ENCODE results near the gene MALRD1. TPM values are rescaled to one million over a fixed set of nuclear protein-coding genes. Genes with fewer than 3 reads are reported as not detected.
A peak's percentile ranks its signal among the peaks of the same experiment; 100 is the strongest.

The MALRD1 gene
- total and polyA plus RNA-seq, 2 of the 8 experiments (the other 6 are each of a cell fraction or from before 2014, with no cell fraction given) = 0.32 to 0.35 TPM

- no peak overlapping the region for H2BK12ac ChIP-seq (ENCODE audit: low read depth, low read length)
- no peaks in the 10 kb centered on the region for H3K27me3 ChIP-seq (replicated peaks in 1 of 4; ENCODE audit: control insufficient read depth in 3 of 4, extremely low read depth in 1 of 4, insufficient read depth in 3 of 4, low read length in 3 of 4)
- CTCF ChIA-PET (ENCODE audit: partially characterized antibody) = interaction anchor here (0.6 to 1.8 kb wide), 2 partner anchors 37 to 1249 kb away, joined by 3 to 4 read pairs; no protein-coding TSS in a partner anchor
- no peak overlapping the region for H2BK20ac ChIP-seq (ENCODE audit: low read length)
- H4K8ac ChIP-seq (ENCODE audit: extremely low read depth, insufficient read depth, low read length) = no peak overlapping the region
- H3K23ac ChIP-seq (ENCODE audit: insufficient read length) = no peak overlapping the region
- H3K4me1 ChIP-seq (replicated peaks in 1 of 4; ENCODE audit: control insufficient read depth in 3 of 4, insufficient read depth in 4 of 4, low read length in 3 of 4) = no peaks in the 10 kb centered on the region
- H2AFZ ChIP-seq (ENCODE audit: low read length) = peak overlapping the region; percentile 88
- no peak overlapping the region for H2AK5ac ChIP-seq (ENCODE audit: low read depth, low read length)
- no peak overlapping the region for H3K56ac ChIP-seq (replicated peaks; ENCODE audit: insufficient read length, low read depth, low read length)
- H3K14ac ChIP-seq (ENCODE audit: insufficient read length) = no peak overlapping the region
- H3K18ac ChIP-seq (ENCODE audit: extremely low read depth, low read length) = no peak overlapping the region
- no peaks in the 10 kb centered on the region for H3K9me3 ChIP-seq (ENCODE audit: insufficient read depth in 2 of 2, low read depth in 1 of 2, low read length in 1 of 2)
- H3K79me2 ChIP-seq (ENCODE audit: control insufficient read depth in 1 of 2, insufficient read depth in 2 of 2, low read length in 2 of 2) = no peaks in the 10 kb centered on the region
- POLR2A ChIA-PET (ENCODE audit: partially characterized antibody) = no interaction called here
- no peak overlapping the region for H3K9ac ChIP-seq (replicated peaks in 1 of 4; ENCODE audit: extremely low read depth in 1 of 4, low read depth in 3 of 4, low read length in 3 of 4)
- H3K27ac ChIP-seq (ENCODE audit: low read depth, low read length) = no peak overlapping the region
- H2BK120ac ChIP-seq (replicated peaks; ENCODE audit: low read depth, low read length) = no peak overlapping the region
- no peaks in the 10 kb centered on the region for H4K20me1 ChIP-seq (replicated peaks in 1 of 2; ENCODE audit: control insufficient read depth in 1 of 2, insufficient read depth in 2 of 2, low read length in 2 of 2)
- H2BK5ac ChIP-seq (ENCODE audit: low read depth, low read length) = no peak overlapping the region
- H3K4me3 ChIP-seq (ENCODE audit: extremely low read depth in 1 of 4, insufficient read depth in 2 of 4, low read depth in 3 of 4, low read length in 4 of 4) = no peak overlapping the region
- H4K5ac ChIP-seq (ENCODE audit: insufficient read length, low read depth, low read length) = no peak overlapping the region
- H3K79me1 ChIP-seq (ENCODE audit: low read depth, low read length) = no peaks in the 10 kb centered on the region
- H3K4me2 ChIP-seq (ENCODE audit: insufficient read depth in 1 of 2, low read depth in 2 of 2, low read length in 2 of 2) = no peak overlapping the region
- WGBS, 2 experiments (ENCODE audit: extremely low coverage in 1 of 2, insufficient coverage in 1 of 2, insufficient read length in 1 of 2, insufficient replicate concordance in 2 of 2, low coverage in 1 of 2, low lambda C conversion rate in 2 of 2, missing lambda C conversion rate in 1 of 2) = 83% methylated on average over 5 of the region's 5 CpGs; no CpG with 5 or more reads in 1 of the 2 experiments
- H3K23me2 ChIP-seq (ENCODE audit: low read depth, low read length) = no peaks in the 10 kb centered on the region
- H3K36me3 ChIP-seq (ENCODE audit: control insufficient read depth in 2 of 4, insufficient read depth in 4 of 4, low read length in 3 of 4) = no peaks in the 10 kb centered on the region
- no peak for DNase-seq (ENCODE audit: low read depth in 1 of 2, low spot score in 2 of 2)
- H4K91ac ChIP-seq (replicated peaks; ENCODE audit: insufficient read length, low read length) = no peak overlapping the region
- FAIRE-seq = no peak
- no peak overlapping the region for H3K4ac ChIP-seq (replicated peaks; ENCODE audit: insufficient read length, low read depth, low read length)
- H2BK15ac ChIP-seq (ENCODE audit: low read length) = no peak overlapping the region
- TF ChIP-seq PHF8 (conservative IDR thresholded peaks at IDR 0.05; ENCODE audit: low read depth, low read length) = no peak
Observed at GRCh38 chr10:19310066-19310465, 261.5 kb downstream of the MALRD1 start.
